ENCODE results near the gene SH3GL2. TPM values are rescaled to one million over a fixed set of nuclear protein-coding genes. Genes with fewer than 3 reads are reported as not detected.

Gene SH3GL2
- total and polyA plus RNA-seq, 9 of the 15 experiments (the other 6 are each of a cell fraction or from before 2014, with no cell fraction given), result not detected

- H3K4me3 ChIP-seq, result no peak overlapping the region
- no peak overlapping the region for H3K27ac ChIP-seq (ENCODE audit: extremely low read depth, low read depth, low read length)
- H3K27me3 ChIP-seq (ENCODE audit: control insufficient read depth in 2 of 2, insufficient read depth in 2 of 2, low read length in 2 of 2), result no peaks in the 10 kb centered on the region
- ChIA-PET POLR2A (no interaction called here), CTCF (ENCODE audit: low intra/inter-chr PET ratio) (no interaction called here)
- in situ Hi-C loops (cut with MboI) (loop anchor here (25.0 kb wide), 1 partner anchor 1930 kb away; no protein-coding TSS in a partner anchor), intact Hi-C loops (cut with micrococcal nuclease) (loop anchor here (10.0 kb wide), 1 partner anchor 272 kb away; no protein-coding TSS in a partner anchor)
- H3K9me1 ChIP-seq (ENCODE audit: control insufficient read depth, insufficient read depth, low read length), result no peaks in the 10 kb centered on the region
- BruUV-seq (replicated peaks), result no TSS peak
- H3K4me1 ChIP-seq (replicated peaks in 1 of 2; ENCODE audit: control insufficient read depth in 2 of 2, insufficient read depth in 2 of 2, low read length in 2 of 2), result no peaks in the 10 kb centered on the region
- no peaks in the 10 kb centered on the region for H3K9me3 ChIP-seq (replicated peaks; ENCODE audit: control insufficient read depth, insufficient read depth, low read depth, low read length)
- H2AFZ ChIP-seq (ENCODE audit: low read depth, low read length), result no peak overlapping the region
- TF ChIP-seq TCF7 (IDR thresholded peaks at IDR 0.05; ENCODE audit: borderline replicate concordance) (no peak), RFX1 (IDR thresholded peaks at IDR 0.05) (no peak), ZNF445 (CRISPR knock-in tag; IDR thresholded peaks at IDR 0.05; ENCODE audit: low read depth) (no peak), SMARCA5 (IDR thresholded peaks at IDR 0.05) (no peak), CBX5 (IDR thresholded peaks at IDR 0.05; ENCODE audit: borderline replicate concordance, low read depth) (no peak), POLR3G (IDR thresholded peaks at IDR 0.05; ENCODE audit: extremely low read depth, insufficient read length, insufficient replicate concordance) (no peak), THRB (CRISPR knock-in tag; conservative IDR thresholded peaks at IDR 0.05) (no peak), BRF2 (IDR thresholded peaks at IDR 0.05; ENCODE audit: borderline replicate concordance, insufficient read depth, insufficient read length) (no peak), MTF1 (CRISPR knock-in tag; IDR thresholded peaks at IDR 0.05; ENCODE audit: borderline replicate concordance) (no peak)
- no peaks in the 10 kb centered on the region for H3K36me3 ChIP-seq (ENCODE audit: control insufficient read depth, insufficient read depth, low read length)
- H3K79me2 ChIP-seq (ENCODE audit: control insufficient read depth, insufficient read depth, low read length), result no peaks in the 10 kb centered on the region
- no peak overlapping the region for H3K4me2 ChIP-seq (ENCODE audit: insufficient read depth, low read length)
- H4K20me1 ChIP-seq (replicated peaks; ENCODE audit: control insufficient read depth, insufficient read depth, low read length), result no peaks in the 10 kb centered on the region
- no peak for DNase-seq (ENCODE audit: extremely low read depth in 1 of 4, low spot score in 3 of 4)
- ATAC-seq, result no peak
- no peak overlapping the region for H3K9ac ChIP-seq (ENCODE audit: insufficient read depth in 1 of 2, low read depth in 2 of 2, low read length in 2 of 2)
- FAIRE-seq, result no peak
- 3% methylated on average over 4 of the region's 6 CpGs for WGBS (ENCODE audit: insufficient coverage, low coverage, missing lambda C conversion rate)
Observed at GRCh38 chr9:17532461-17532860, 46.4 kb upstream of the SH3GL2 start.
